GM10248 (cell line): Measurements from ENCODE around the gene CEP68.

Experiments used
- CTCF ChIA-PET: fragments of 300-600 bp; sonication (Branson Sonifier 250); formaldehyde crosslinking; extraction: SDS; loops from one replicate; lab custom pipeline; 2021; ENCODE audit warnings: antibody characterized with exemption; lab: Yijun Ruan, JAX
- POLR2A ChIA-PET: fragments of 350-650 bp; sonication (Branson Sonifier 250); formaldehyde crosslinking; extraction: SDS; loops from one replicate; lab custom pipeline; 2020; ENCODE audit warnings: antibody characterized with exemption; lab: Yijun Ruan, JAX
- DNase-seq: peaks from one replicate; pipeline ENCODE4 v3.0.0; 2012; ENCODE audit errors: extremely low spot score
- TF ChIP-seq, protein P1 (sequence below): IDR thresholded peaks from 2 replicates; pipeline ENCODE4 v1.5.1; 2012; ENCODE audit warnings: mild to moderate bottlenecking, low read depth; ENCODE audit errors: extremely low read depth, missing control alignments, control extremely low read depth

The CEP68 gene

GRCh38 chr2:65092791-65093190 lies 36.6 kb downstream of the CEP68 start:
- TF ChIP-seq, protein P1, sequence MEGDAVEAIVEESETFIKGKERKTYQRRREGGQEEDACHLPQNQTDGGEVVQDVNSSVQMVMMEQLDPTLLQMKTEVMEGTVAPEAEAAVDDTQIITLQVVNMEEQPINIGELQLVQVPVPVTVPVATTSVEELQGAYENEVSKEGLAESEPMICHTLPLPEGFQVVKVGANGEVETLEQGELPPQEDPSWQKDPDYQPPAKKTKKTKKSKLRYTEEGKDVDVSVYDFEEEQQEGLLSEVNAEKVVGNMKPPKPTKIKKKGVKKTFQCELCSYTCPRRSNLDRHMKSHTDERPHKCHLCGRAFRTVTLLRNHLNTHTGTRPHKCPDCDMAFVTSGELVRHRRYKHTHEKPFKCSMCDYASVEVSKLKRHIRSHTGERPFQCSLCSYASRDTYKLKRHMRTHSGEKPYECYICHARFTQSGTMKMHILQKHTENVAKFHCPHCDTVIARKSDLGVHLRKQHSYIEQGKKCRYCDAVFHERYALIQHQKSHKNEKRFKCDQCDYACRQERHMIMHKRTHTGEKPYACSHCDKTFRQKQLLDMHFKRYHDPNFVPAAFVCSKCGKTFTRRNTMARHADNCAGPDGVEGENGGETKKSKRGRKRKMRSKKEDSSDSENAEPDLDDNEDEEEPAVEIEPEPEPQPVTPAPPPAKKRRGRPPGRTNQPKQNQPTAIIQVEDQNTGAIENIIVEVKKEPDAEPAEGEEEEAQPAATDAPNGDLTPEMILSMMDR = no peak
- ChIA-PET POLR2A (interaction anchor here (0.7 kb wide), 2 partner anchors 9 to 67 kb away, joined by 3 to 5 read pairs; no protein-coding TSS in a partner anchor), CTCF (interaction anchor here (0.6 to 1.5 kb wide), 3 partner anchors 14 to 120 kb away, joined by 3 read pairs; no protein-coding TSS in a partner anchor)
- no peak for DNase-seq

DNA sequence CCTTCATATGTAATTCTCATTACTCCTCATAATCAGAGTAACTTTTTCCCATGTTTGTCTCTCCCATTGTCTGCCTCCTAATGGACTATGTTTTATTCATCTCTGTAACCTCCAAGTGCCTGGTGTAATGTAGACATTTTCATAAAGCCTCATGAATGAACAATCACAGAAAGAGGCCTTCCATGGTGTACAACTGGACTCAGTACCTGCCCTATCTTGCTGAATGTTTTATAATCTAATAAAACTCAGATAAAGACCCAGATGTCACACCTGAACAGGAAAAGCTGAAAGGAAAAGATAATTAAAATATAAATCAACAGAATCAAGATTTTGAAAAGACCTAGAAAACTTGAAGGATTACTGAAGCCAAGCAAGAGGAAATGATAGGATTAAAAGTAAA lies 37.0 kb downstream of the CEP68 start:
- no peak for DNase-seq
- ChIA-PET CTCF (interaction anchor here (1.5 kb wide), 1 partner anchor 14 kb away, joined by 3 read pairs; no protein-coding TSS in a partner anchor), POLR2A (interaction anchor here (0.7 kb wide), 1 partner anchor 9 kb away, joined by 3 read pairs; no protein-coding TSS in a partner anchor)
- TF ChIP-seq, protein P1 = no peak

GRCh38 chr2:65096948-65097347 lies 40.7 kb downstream of the CEP68 start:
- CTCF ChIA-PET = no interaction called here
- POLR2A ChIA-PET = no interaction called here

DNA sequence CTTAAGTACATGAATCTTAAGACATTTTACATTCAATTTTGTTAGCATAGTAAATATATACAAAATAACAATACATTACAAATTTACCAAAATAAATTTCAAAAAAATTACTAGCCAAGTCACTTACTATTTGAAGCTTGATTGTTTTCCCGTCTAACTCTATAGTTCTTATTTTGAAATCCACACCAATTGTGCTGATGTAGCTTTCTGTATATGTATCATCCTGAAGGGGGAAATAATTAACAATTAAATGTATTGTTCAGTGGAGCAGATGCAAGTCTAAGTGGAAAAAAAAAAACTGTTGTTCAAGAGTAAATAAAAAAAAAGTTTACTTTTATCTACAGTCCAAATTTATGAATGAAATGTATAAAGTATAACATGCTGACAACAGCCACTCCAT lies 41.6 kb downstream of the CEP68 start:
- TF ChIP-seq, protein P1 = no peak
- CTCF ChIA-PET = no interaction called here
- DNase-seq = no peak
- POLR2A ChIA-PET = no interaction called here

More at GRCh38 chr2:65096948-65097347, 40.7 kb downstream of the CEP68 start:
- TF ChIP-seq, protein P1 = no peak
- DNase-seq = no peak

DNA sequence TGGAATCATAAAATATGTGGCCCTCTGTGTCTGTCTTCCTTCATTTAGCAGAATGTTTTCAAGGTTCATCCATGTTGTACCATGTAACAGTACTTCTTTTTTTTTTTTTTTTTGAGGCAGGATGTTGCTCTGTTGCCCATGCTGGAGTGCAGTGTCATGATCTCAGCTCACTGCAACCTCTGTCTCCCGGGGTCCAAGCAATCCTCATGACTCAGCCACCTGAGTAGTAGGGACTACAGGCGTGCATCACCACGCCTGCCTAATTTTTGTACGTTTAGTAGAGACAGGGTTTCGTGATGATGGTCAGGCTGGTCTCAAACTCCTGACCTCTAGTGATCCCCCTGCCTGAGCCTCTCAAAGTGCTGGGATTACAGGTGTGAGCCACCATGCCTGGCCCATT lies 42.5 kb downstream of the CEP68 start:
- ChIA-PET POLR2A (interaction anchor here (0.6 kb wide), 1 partner anchor 43 kb away, joined by 3 read pairs; no protein-coding TSS in a partner anchor), CTCF (interaction anchor here (1.2 kb wide), 2 partner anchors 9 to 31 kb away, joined by 3 to 5 read pairs; partner anchors contain the start of gene RAB1A)
- TF ChIP-seq, protein P1 = no peak
- DNase-seq = no peak

DNA sequence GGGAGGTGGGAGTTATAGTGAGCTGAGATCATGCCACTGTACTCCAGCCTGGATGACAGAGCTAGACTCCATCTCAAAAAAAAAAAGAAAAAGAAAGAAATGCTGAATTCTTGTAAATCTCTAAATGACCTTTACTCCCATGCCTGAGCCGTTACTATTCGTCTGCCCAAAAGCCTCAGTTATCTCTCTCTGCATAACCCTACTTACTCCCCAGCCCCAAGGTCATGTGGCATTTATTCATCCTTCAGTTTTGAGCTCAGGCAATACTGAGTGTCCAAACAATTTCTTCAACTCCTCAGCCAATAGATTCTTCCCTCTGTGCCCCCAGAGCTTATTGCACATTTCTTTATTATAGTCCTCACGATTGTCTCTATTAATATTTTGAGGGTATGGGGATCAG lies 44.9 kb downstream of the CEP68 start:
- DNase-seq = no peak
- TF ChIP-seq, protein P1 = no peak
- ChIA-PET POLR2A (no interaction called here), CTCF (interaction anchor here (0.9 to 1.4 kb wide), 5 partner anchors 15 to 37 kb away, joined by 3 to 5 read pairs (median 3); partner anchors contain the start of gene RAB1A)
